NCI-H524 treated with DMSO at 0.1 percent for 48 hours (cell line): ENCODE measurements around the gene ZC4H2.
"Not testable (repeated sequence)": the region's sequence is repeated elsewhere in the genome, so short reads cannot be mapped to it uniquely, and the experiment has no call there.

Source experiments
- DNase-seq: peaks from one replicate; lab custom pipeline; 2025; lab: John Stamatoyannopoulos, UW

Gene ZC4H2

GRCh38 chrX:64975989-64976672, at the start of gene ZC4H2:
Gene ZC4H2 (minus strand): TSS chrX:64976450. CDS start chrX:64976377, 73 bp downstream.
- peak; percentile 49 for DNase-seq

- DNase-seq = no peak
These were observed 41.2 kb upstream of the ZC4H2 start for GRCh38 chrX:65017451-65017850.

- DNase-seq = no peak
These were observed 38.0 kb upstream of the ZC4H2 start for GRCh38 chrX:65014230-65014629.

GRCh38 chrX:65009459-65009858, 33.2 kb upstream of the ZC4H2 start:
- no peak for DNase-seq

GRCh38 chrX:65002208-65002607, 26.0 kb upstream of the ZC4H2 start:
- not testable (repeated sequence) for DNase-seq

GRCh38 chrX:64996805-64997204, 20.6 kb upstream of the ZC4H2 start:
- DNase-seq = no peak

GRCh38 chrX:64994131-64994798, 18.0 kb upstream of the ZC4H2 start:
- DNase-seq = no peak

GRCh38 chrX:64977830-64978229, 1.6 kb upstream of the ZC4H2 start:
- DNase-seq = no peak

GRCh38 chrX:64977051-64977450, 801 bp upstream of the ZC4H2 start:
- DNase-seq = no peak

- no peak for DNase-seq
These were observed 407 bp upstream of the ZC4H2 start for GRCh38 chrX:64976673-64977040.

- DNase-seq = no peak
These were observed 759 bp downstream of the ZC4H2 start for GRCh38 chrX:64975491-64975890.

GRCh38 chrX:64925480-64925879, 50.8 kb downstream of the ZC4H2 start:
- DNase-seq = no peak

- no peak for DNase-seq
These were observed 68.1 kb downstream of the ZC4H2 start for GRCh38 chrX:64908121-64908520.

GRCh38 chrX:64894454-64895038, 81.7 kb downstream of the ZC4H2 start:
- DNase-seq = peak; percentile 7

- no peak for DNase-seq
These were observed 90.4 kb downstream of the ZC4H2 start for GRCh38 chrX:64885850-64886249.

- not testable (repeated sequence) for DNase-seq
These were observed 97.5 kb downstream of the ZC4H2 start for GRCh38 chrX:64878709-64879108.

GRCh38 chrX:64867217-64867616, 109.0 kb downstream of the ZC4H2 start:
- DNase-seq = no peak
